BJ (cell line): Measurements from ENCODE around the gene ARMC8. TPM values are rescaled to one million over a fixed set of nuclear protein-coding genes. Genes with fewer than 3 reads are reported as not detected.

Experiments used
- CTCF ChIA-PET: fragments of 350-600 bp; formaldehyde crosslinking; extraction: SDS; loops from one replicate; lab custom pipeline; 2021; ENCODE audit warnings: antibody characterized with exemption, inconsistent platforms; lab: Yijun Ruan, JAX
- POLR2A ChIA-PET: fragments of 300-600 bp; sonication (Branson Sonifier 250); formaldehyde crosslinking; extraction: SDS; loops from one replicate; lab custom pipeline; 2021; ENCODE audit warnings: antibody characterized with exemption; lab: Charles Lee
- DNase-seq: peaks from one replicate; pipeline ENCODE4 v3.0.0-alpha.2; 2011; ENCODE audit warnings: low read depth
- H3K27me3 ChIP-seq: 2 replicates; pipeline ENCODE4 v1.6.0; 2011; ENCODE audit warnings: low read length; ENCODE audit not compliant: control insufficient read depth, insufficient read depth
- H3K36me3 ChIP-seq: 2 replicates; pipeline ENCODE4 v1.5.1; 2011; ENCODE audit warnings: low read length; ENCODE audit not compliant: control insufficient read depth, insufficient read depth
- H3K4me3 ChIP-seq: 2 replicates; pipeline ENCODE4 v1.5.1; 2011; ENCODE audit warnings: low read depth, mild to moderate bottlenecking, control low read depth, low read length
- CTCF ChIP-seq: IDR thresholded peaks from 2 replicates; pipeline ENCODE4 v1.5.1; 2011; ENCODE audit warnings: low read depth, mild to moderate bottlenecking, control low read depth, inconsistent platforms, low read length, moderate library complexity; ENCODE audit not compliant: insufficient read depth
- polyA plus RNA-seq: library from polyadenylated mRNA; depleted of rRNA; stranded (reverse); fragments of >200 nt; gene quantifications from 2 replicates; pipeline ENCODE4 v1.2.3, GENCODE V29; 2011

Gene ARMC8
- polyA plus RNA-seq, 1 experiment, result 52.7 TPM

DNA sequence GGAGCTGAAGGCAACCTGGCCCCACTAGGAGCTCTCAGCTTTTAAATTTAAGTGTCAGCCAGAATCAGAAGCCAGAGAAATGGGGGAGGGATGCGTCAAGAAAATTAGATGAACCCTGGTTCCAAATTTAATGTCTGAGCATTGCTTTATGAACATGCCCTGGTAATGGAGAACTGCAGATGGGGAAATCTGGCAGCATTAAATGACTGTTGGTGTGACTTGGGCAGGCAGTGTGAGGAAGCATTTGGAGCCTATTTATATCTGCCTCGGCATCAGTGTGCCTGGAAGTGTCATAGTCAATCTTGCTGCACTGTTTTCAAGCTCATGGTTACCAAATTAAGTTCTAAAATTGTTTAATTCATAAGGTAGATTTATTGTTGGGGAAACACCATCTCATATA is 113.5 kb downstream of the ARMC8 start:
- DNase-seq, result no peak
- CTCF ChIA-PET, result interaction anchor here (0.6 to 2.0 kb wide), 3 partner anchors 10 to 77 kb away, joined by 3 to 4 read pairs (median 3); no protein-coding TSS in a partner anchor
- Histone ChIP-seq H3K36me3 (peaks cover 5% of the 10 kb centered on the region), H3K27me3 (no peaks in the 10 kb centered on the region), H3K4me3 (no peak overlapping the region)
- POLR2A ChIA-PET, result no interaction called here
- no peak for TF ChIP-seq CTCF

DNA sequence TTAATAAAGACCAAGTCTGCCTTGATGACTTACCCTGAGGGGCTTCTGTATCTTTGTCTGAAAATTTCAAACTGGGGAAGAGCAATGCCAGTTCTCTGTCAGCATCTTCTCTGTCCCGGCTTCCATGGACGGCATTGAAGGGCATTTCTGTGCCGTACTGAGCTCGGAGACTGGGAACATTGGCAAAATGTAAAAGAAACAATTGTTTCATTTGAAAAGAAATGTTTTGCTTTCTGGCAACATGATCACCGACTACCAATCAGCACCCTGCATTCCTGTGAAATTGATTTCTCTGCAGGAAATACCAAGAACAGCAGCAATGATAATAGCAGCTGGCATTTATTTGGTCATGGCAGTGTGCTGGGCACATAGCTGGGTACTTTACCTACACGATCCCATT is 116.4 kb downstream of the ARMC8 start:
- Histone ChIP-seq H3K36me3 (peaks cover 1% of the 10 kb centered on the region; the same call in 1 of the 2 replicates), H3K4me3 (no peak overlapping the region), H3K27me3 (0 out of 2 replicates have a peak, but pooled peaks cover 1% of the 10 kb centered on the region)
- ChIA-PET CTCF (no interaction called here), POLR2A (no interaction called here)
- no peak for DNase-seq
- TF ChIP-seq CTCF, result no peak

- CTCF ChIA-PET, result interaction anchor here (1.0 kb wide), 1 partner anchor 24 kb away, joined by 3 read pairs; no protein-coding TSS in a partner anchor
These were observed 120.8 kb downstream of the ARMC8 start for GRCh38 chr3:138307899-138308298.

DNA sequence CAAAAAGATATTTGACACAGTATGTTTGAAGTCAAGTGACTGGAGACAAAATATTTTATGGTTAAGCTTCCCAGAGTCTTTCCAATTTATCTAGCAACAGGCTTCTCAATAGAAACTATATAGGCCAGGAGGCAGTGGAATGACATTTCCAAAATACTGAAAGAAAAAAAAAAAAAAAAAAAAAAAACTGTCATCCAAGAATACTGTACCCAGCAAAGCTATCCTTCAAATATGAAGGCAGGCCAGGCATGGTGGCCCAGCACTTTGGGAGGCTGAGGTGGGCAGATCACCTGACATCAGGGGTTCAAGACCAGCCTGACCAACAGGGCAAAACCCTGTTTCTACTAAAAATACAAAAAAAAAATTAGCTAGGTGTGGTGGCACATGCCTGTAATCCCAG is 121.7 kb downstream of the ARMC8 start:
- no peak for TF ChIP-seq CTCF
- no peak overlapping the region for H3K4me3 ChIP-seq
- POLR2A ChIA-PET, result no interaction called here
- H3K27me3 ChIP-seq, result 0 out of 2 replicates have a peak, but pooled peaks cover 1% of the 10 kb centered on the region
- DNase-seq, result no peak
- CTCF ChIA-PET, result interaction anchor here (1.0 kb wide), 1 partner anchor 23 kb away, joined by 3 read pairs; no protein-coding TSS in a partner anchor
- H3K36me3 ChIP-seq, result no peaks in the 10 kb centered on the region

More at GRCh38 chr3:138307899-138308298, 120.8 kb downstream of the ARMC8 start:
- TF ChIP-seq CTCF, result no peak
- no peak for DNase-seq
- no peak overlapping the region for H3K4me3 ChIP-seq
- H3K27me3 ChIP-seq, result 0 out of 2 replicates have a peak, but pooled peaks cover 1% of the 10 kb centered on the region
- POLR2A ChIA-PET, result no interaction called here
- H3K36me3 ChIP-seq, result no peaks in the 10 kb centered on the region

GRCh38 chr3:138310494-138310893 is 123.4 kb downstream of the ARMC8 start:
- Histone ChIP-seq H3K27me3 (0 out of 2 replicates have a peak, but pooled peaks cover 1% of the 10 kb centered on the region), H3K4me3 (no peak overlapping the region), H3K36me3 (no peaks in the 10 kb centered on the region)
- ChIA-PET CTCF (no interaction called here), POLR2A (no interaction called here)
- no peak for DNase-seq
- TF ChIP-seq CTCF, result no peak
